GM12878 (cell line): Measurements from ENCODE around the gene MAP3K1. TPM values are rescaled to one million over a fixed set of nuclear protein-coding genes. Genes with fewer than 3 reads are reported as not detected.

Experiments used
- ATAC-seq: fragments of 200-7000 bp; cut with Tn5 transposase; 3 replicates; pipeline ENCODE4 v1.9.1; 2020; ENCODE audit warnings: mild to moderate bottlenecking, moderate library complexity
- BruUV-seq: library from RNA; stranded (reverse); fragments of 400-500 nt; replicated peaks from 2 replicates; lab custom pipeline; 2021; lab: Mats Ljungman, UMichigan
- CTCF ChIA-PET: fragments of 300-600 bp; sonication (Branson Sonifier 250); formaldehyde crosslinking; extraction: SDS; loops from one replicate; lab custom pipeline; 2021; ENCODE audit warnings: inconsistent platforms; lab: Yijun Ruan, JAX
- POLR2A ChIA-PET: fragments of 350-600 bp; formaldehyde crosslinking; extraction: SDS; loops from one replicate; lab custom pipeline; 2021; ENCODE audit warnings: inconsistent platforms; lab: Charles Lee
- RAD21 ChIA-PET: fragments of 300-600 bp; sonication (Branson Sonifier 250); formaldehyde crosslinking; loops from one replicate; lab custom pipeline; 2023; ENCODE audit warnings: antibody characterized with exemption; ENCODE audit not compliant: unreplicated experiment; lab: Charles Lee
- SMC1A ChIA-PET: fragments of 300-600 bp; sonication (Branson Sonifier 250); formaldehyde crosslinking; loops from one replicate; lab custom pipeline; 2023; ENCODE audit not compliant: unreplicated experiment, uncharacterized antibody; lab: Charles Lee
- DNase-seq: peaks from one replicate; pipeline ENCODE4 v3.0.0-alpha.2; 2011; ENCODE audit warnings: low read depth, low spot score
- FAIRE-seq: peaks from 3 replicates; lab custom pipeline; 2011; peaks lifted over from hg19 to GRCh38; lab: Jason Lieb, UNC
- H2AFZ ChIP-seq: 2 replicates; pipeline ENCODE4 v1.6.0; 2011; ENCODE audit warnings: low read depth, low read length, control low read depth; ENCODE audit not compliant: control insufficient read depth
- H3K27ac ChIP-seq: 2 replicates; pipeline ENCODE4 v1.5.1; 2011; ENCODE audit warnings: control low read depth; ENCODE audit not compliant: control insufficient read depth, insufficient read depth
- H3K27me3 ChIP-seq, 2 experiments: replicated peaks in 1 of 2; 2 replicates each; pipeline versions ENCODE4 v1.6.0 to v1.6.1; 2011; ENCODE audit warnings: low read length in 1 of 2; ENCODE audit not compliant: control insufficient read depth in 2 of 2, insufficient read depth in 2 of 2
- H3K36me3 ChIP-seq, 2 experiments: 2 replicates each; pipeline ENCODE4 v1.5.1; 2011; ENCODE audit warnings: low read length in 1 of 2; ENCODE audit not compliant: control insufficient read depth in 2 of 2, insufficient read depth in 2 of 2
- H3K4me1 ChIP-seq: 2 replicates; pipeline ENCODE4 v1.6.1; 2011; ENCODE audit warnings: mild to moderate bottlenecking, low read length, moderate library complexity, mixed read lengths; ENCODE audit not compliant: control insufficient read depth, insufficient read depth
- H3K4me2 ChIP-seq: 2 replicates; pipeline ENCODE4 v1.6.0; 2011; ENCODE audit warnings: control low read depth; ENCODE audit not compliant: control insufficient read depth, insufficient read depth
- H3K4me3 ChIP-seq: fragments of 200-600 bp; sonication (generic); 2 replicates; pipeline ENCODE4 v1.5.1; 2016
- H3K79me2 ChIP-seq: 2 replicates; pipeline ENCODE4 v1.6.0; 2011; ENCODE audit warnings: low read length; ENCODE audit not compliant: control insufficient read depth, insufficient read depth
- H3K9ac ChIP-seq: 2 replicates; pipeline ENCODE4 v1.8.0; 2011; ENCODE audit warnings: low read length, control low read depth, mixed read lengths; ENCODE audit not compliant: control insufficient read depth, insufficient read depth
- H3K9me3 ChIP-seq: replicated peaks from 3 replicates; pipeline ENCODE4 v1.5.1; 2011; ENCODE audit warnings: mild to moderate bottlenecking, low read length; ENCODE audit not compliant: control insufficient read depth, insufficient read depth
- H4K20me1 ChIP-seq: 2 replicates; pipeline ENCODE4 v1.6.0; 2011; ENCODE audit not compliant: control insufficient read depth, insufficient read depth
- BMI1 ChIP-seq: fragments of 450-650 bp; IDR thresholded peaks from 2 replicates; pipeline ENCODE4 v1.6.1; 2016; ENCODE audit warnings: mild to moderate bottlenecking, moderate library complexity, borderline replicate concordance
- CBX3 ChIP-seq: fragments of 200-600 bp; sonication (generic); IDR thresholded peaks from 2 replicates; pipeline ENCODE4 v1.6.1; 2016; ENCODE audit warnings: low read depth, borderline replicate concordance
- CTCF ChIP-seq, 3 experiments: IDR thresholded peaks in 2 of 3; conservative IDR thresholded peaks in 1 of 3; 2 replicates each; pipeline ENCODE4 v1.5.1; 2011; ENCODE audit warnings: low read depth in 3 of 3, low read length in 3 of 3, mild to moderate bottlenecking in 3 of 3, control low read depth in 2 of 3, moderate library complexity in 2 of 3, inconsistent platforms in 1 of 3, mixed read lengths in 1 of 3; ENCODE audit not compliant: control insufficient read depth in 2 of 3, insufficient read depth in 1 of 3; ENCODE audit errors: extremely low read depth in 1 of 3
- ESRRA ChIP-seq: IDR thresholded peaks from 2 replicates; pipeline ENCODE4 v1.6.1; 2012; ENCODE audit warnings: mild to moderate bottlenecking, low read length, improper control_type of control experiment
- MEF2A ChIP-seq: IDR thresholded peaks from 2 replicates; pipeline ENCODE4 v1.6.1; 2011; ENCODE audit warnings: low read depth, mild to moderate bottlenecking, low read length, moderate library complexity; ENCODE audit not compliant: insufficient read depth
- PBX3 ChIP-seq: IDR thresholded peaks from 2 replicates; pipeline ENCODE4 v1.6.1; 2011; ENCODE audit warnings: mild to moderate bottlenecking, low read depth, low read length, moderate library complexity; ENCODE audit not compliant: insufficient replicate concordance
- RBBP5 ChIP-seq: fragments of 200-600 bp; sonication (generic); conservative IDR thresholded peaks from 2 replicates; pipeline ENCODE4 v1.6.1; 2016
- SP1 ChIP-seq: IDR thresholded peaks from one replicate; pipeline ENCODE4 v1.6.1; 2011; ENCODE audit warnings: low read depth, low read length
- ZBTB11 ChIP-seq: fragments of 450-650 bp; formaldehyde crosslinking; IDR thresholded peaks from 2 replicates; pipeline ENCODE4 v1.5.0; 2022; ENCODE audit warnings: mild to moderate bottlenecking, missing genetic modification characterization
- ZZZ3 ChIP-seq: IDR thresholded peaks from 2 replicates; pipeline ENCODE4 v1.6.1; 2011; ENCODE audit warnings: low read depth; ENCODE audit not compliant: control insufficient read depth, insufficient read length
- WGBS: methylation state at CpG from one replicate; pipeline ENCODE4 v1.1.6; 2016; ENCODE audit warnings: low lambda C conversion rate; ENCODE audit not compliant: insufficient replicate concordance, insufficient coverage; ENCODE audit errors: missing lambda C conversion rate; 5-methylcytosine and 5-hydroxymethylcytosine counted together
- in situ Hi-C: fragments of 300-500 bp; cut with MboI; formaldehyde crosslinking; loops from 9 replicates; pipeline ENCODE4 v1.14.3; 2018; ENCODE audit warnings: mixed read lengths
- intact Hi-C: fragments of 100-400 bp; cut with micrococcal nuclease; formaldehyde crosslinking; loops from one replicate; pipeline ENCODE4 v1.14.2; 2022; ENCODE audit not compliant: unreplicated experiment
- polyA plus RNA-seq, 11 experiments: library from polyadenylated mRNA; depleted of rRNA in 4 of 11; unstranded in 6 of 11; stranded (reverse) in 5 of 11; fragments of >200 nt; fragmentation: Nextera tagmentation in 4 of 11; fragmentation: Illumina TruSeq in 1 of 11; extraction: Ambion mirVana in 4 of 11; extraction: Trizol in 1 of 11; gene quantifications; 1 replicate in 1 of 11; 2 replicates in 10 of 11; pipeline versions ENCODE4 v1.2.1 to v1.2.3, GENCODE V29; 2011 to 2016; ENCODE audit warnings: inconsistent platforms in 2 of 11, missing spikeins in 2 of 11, low read depth in 1 of 11
- total RNA-seq, 4 experiments: library from RNA; depleted of rRNA in 3 of 4; stranded (reverse); fragments of >200 nt in 3 of 4; fragmentation: Illumina TruSeq in 1 of 4; extraction: Trizol in 1 of 4; gene quantifications; 2 replicates each; pipeline versions ENCODE4 v1.2.1 to v1.2.3, GENCODE V29; 2013 to 2021
- TF ChIP-seq, protein P1 (sequence below): fragments of 150-350 bp; IDR thresholded peaks from 2 replicates; pipeline ENCODE4 v1.6.1; 2016; ENCODE audit warnings: low read depth, low read length

MAP3K1 gene
- total and polyA plus RNA-seq, 10 of the 15 experiments (the other 5 are each of a cell fraction or from before 2014, with no cell fraction given): 7.5 to 24.6 (median 12.6) TPM

DNA sequence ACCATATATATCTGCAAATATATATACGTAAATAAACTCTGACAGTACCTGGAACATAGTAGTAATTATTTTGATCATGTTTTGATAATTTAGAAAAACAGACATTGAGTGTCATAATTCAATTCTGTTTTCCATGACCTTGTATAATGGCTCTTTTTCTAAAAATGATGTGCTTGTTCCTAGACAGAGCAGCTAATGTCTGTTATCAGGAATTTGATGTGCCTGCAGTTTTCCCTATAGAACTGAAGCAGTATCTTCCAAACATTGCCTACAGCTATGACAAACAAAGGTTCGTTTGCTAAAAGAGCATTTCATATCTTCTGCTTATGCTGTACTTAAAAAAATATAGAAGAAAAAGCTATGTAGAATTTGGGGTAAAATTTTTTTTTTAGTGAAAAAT is 99.3 kb downstream of the MAP3K1 start:
- Histone ChIP-seq H3K4me1 (peaks cover 7% of the 10 kb centered on the region), H3K4me2 (no peak overlapping the region), H3K79me2 (peaks cover 2% of the 10 kb centered on the region; the same call in 1 of the 2 replicates), H3K9me3 (no peaks in the 10 kb centered on the region), H2AFZ (no peak overlapping the region), H3K4me3 (no peak overlapping the region), H3K27me3 (no peaks in the 10 kb centered on the region), H3K27ac (no peak overlapping the region), H3K36me3 (no peaks in the 10 kb centered on the region), H4K20me1 (no peaks in the 10 kb centered on the region), H3K9ac (no peak overlapping the region)
- ChIA-PET POLR2A (interaction anchor here (0.6 kb wide), 1 partner anchor 248 kb away, joined by 3 read pairs; no protein-coding TSS in a partner anchor), RAD21 (interaction anchor here (0.7 kb wide), 1 partner anchor 36 kb away, joined by 3 read pairs; no protein-coding TSS in a partner anchor), CTCF (interaction anchor here (1.2 to 2.7 kb wide), 3 partner anchors 12 to 224 kb away, joined by 3 to 10 read pairs (median 3); no protein-coding TSS in a partner anchor), SMC1A (interaction anchor here (1.3 kb wide), 1 partner anchor 21 kb away, joined by 3 read pairs; no protein-coding TSS in a partner anchor)
- TF ChIP-seq RBBP5 (no peak), ZBTB11 (no peak), SP1 (no peak), BMI1 (no peak), PBX3 (no peak), CBX3 (no peak), MEF2A (no peak), ZZZ3 (no peak), CTCF (IDR thresholded peaks at IDR 0.05 in 2 of 3, conservative IDR thresholded peaks at IDR 0.05 in 1 of 3; ENCODE audit: control insufficient read depth in 2 of 3, extremely low read depth in 1 of 3, insufficient read depth in 1 of 3, low read depth in 3 of 3, low read length in 3 of 3) (no peak), ESRRA (no peak)
- TF ChIP-seq, protein P1, sequence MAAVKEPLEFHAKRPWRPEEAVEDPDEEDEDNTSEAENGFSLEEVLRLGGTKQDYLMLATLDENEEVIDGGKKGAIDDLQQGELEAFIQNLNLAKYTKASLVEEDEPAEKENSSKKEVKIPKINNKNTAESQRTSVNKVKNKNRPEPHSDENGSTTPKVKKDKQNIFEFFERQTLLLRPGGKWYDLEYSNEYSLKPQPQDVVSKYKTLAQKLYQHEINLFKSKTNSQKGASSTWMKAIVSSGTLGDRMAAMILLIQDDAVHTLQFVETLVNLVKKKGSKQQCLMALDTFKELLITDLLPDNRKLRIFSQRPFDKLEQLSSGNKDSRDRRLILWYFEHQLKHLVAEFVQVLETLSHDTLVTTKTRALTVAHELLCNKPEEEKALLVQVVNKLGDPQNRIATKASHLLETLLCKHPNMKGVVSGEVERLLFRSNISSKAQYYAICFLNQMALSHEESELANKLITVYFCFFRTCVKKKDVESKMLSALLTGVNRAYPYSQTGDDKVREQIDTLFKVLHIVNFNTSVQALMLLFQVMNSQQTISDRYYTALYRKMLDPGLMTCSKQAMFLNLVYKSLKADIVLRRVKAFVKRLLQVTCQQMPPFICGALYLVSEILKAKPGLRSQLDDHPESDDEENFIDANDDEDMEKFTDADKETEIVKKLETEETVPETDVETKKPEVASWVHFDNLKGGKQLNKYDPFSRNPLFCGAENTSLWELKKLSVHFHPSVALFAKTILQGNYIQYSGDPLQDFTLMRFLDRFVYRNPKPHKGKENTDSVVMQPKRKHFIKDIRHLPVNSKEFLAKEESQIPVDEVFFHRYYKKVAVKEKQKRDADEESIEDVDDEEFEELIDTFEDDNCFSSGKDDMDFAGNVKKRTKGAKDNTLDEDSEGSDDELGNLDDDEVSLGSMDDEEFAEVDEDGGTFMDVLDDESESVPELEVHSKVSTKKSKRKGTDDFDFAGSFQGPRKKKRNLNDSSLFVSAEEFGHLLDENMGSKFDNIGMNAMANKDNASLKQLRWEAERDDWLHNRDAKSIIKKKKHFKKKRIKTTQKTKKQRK: no peak
- WGBS: 92% methylated on average over 2 of the region's 2 CpGs
- intact Hi-C loops (no loop called here), in situ Hi-C loops (loop anchor here (25.0 kb wide), 1 partner anchor 1548 kb away; the partner anchor contains the start of gene PLK2)
- ATAC-seq: no peak
- BruUV-seq: no TSS peak
- no peak for DNase-seq
- no peak for FAIRE-seq
